Smooth muscle cell of the pulmonary artery (primary cell): ENCODE data around the gene DGCR2. TPM values are rescaled to one million over a fixed set of nuclear protein-coding genes. Genes with fewer than 3 reads are reported as not detected.

Source experiments
- total RNA-seq: library from RNA; depleted of rRNA; stranded (reverse); fragments of >200 nt; gene quantifications from 2 replicates; pipeline ENCODE4 v1.2.3, GENCODE V29; 2014

Gene DGCR2
- total RNA-seq: 48.9 and 50.4 TPM in 2 replicates

GRCh38 chr22:19122143-19122751, at the start of gene DGCR2:
Gene DGCR2, minus strand, starts transcription at chr22:19122412. Its CDS starts 206 bp downstream, at chr22:19122206.

GRCh38 chr22:19149991-19150390, 27.8 kb upstream of the DGCR2 start, which contains the start of gene GSC2:
Gene GSC2, minus strand, starts transcription at chr22:19150292. Its CDS starts 9 bp downstream, at chr22:19150283.

GRCh38 chr22:19130959-19131684, 8.9 kb upstream of the DGCR2 start, which contains the start of gene TSSK2:
Gene TSSK2, plus strand, starts transcription at chr22:19131308. Its CDS starts 92 bp downstream, at chr22:19131400.

Other genes starting within 250 kb of the DGCR2 start
- 0.46 and 0.59 TPM in 2 replicates for gene DGCR6, start 216.1 kb downstream of the DGCR2 start, total RNA-seq
- under 0.01 and 0.03 TPM in 2 replicates for gene PRODH, start 186.1 kb downstream of the DGCR2 start, total RNA-seq
- not detected in 2 replicates for gene TSSK2, start 8.9 kb upstream of the DGCR2 start, total RNA-seq
- gene ESS2, start 22.2 kb upstream of the DGCR2 start, total RNA-seq: 5.4 and 8.1 TPM in 2 replicates
- gene GSC2, start 27.9 kb upstream of the DGCR2 start, total RNA-seq: not detected in 2 replicates
- 152 and 167 TPM in 2 replicates for gene SLC25A1, start 56.3 kb upstream of the DGCR2 start, total RNA-seq
- gene CLTCL1, start 169.3 kb upstream of the DGCR2 start, total RNA-seq: 16.9 and 23.8 TPM in 2 replicates